Bone marrow (tissue), 2 donors: ENCODE measurements around the gene LAMB3.

Source experiments
- DNase-seq, 2 donors: peaks; one replicate each; lab custom pipeline; 2025; lab: John Stamatoyannopoulos, UW

Gene LAMB3

DNA sequence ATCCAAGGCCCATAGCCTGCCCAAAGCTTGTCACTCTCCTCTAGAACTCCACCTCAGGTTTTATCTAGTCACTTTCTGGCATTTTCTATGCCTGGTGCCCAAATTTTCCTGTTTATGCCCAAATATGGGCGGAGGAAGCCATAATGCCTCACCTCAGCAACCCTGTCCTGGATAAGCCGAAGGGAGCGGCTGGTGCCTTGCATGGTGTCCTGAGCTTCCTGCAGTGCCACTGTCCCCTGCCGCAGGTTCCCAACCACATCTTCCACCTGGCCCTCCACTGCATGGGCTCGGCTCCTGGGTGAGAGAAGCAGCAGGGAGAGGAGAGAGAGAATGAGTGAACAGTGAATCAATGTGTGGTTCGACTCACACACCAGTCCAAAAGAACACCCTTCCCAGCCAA, 34.5 kb downstream of the LAMB3 start:
- no peak for DNase-seq

DNA sequence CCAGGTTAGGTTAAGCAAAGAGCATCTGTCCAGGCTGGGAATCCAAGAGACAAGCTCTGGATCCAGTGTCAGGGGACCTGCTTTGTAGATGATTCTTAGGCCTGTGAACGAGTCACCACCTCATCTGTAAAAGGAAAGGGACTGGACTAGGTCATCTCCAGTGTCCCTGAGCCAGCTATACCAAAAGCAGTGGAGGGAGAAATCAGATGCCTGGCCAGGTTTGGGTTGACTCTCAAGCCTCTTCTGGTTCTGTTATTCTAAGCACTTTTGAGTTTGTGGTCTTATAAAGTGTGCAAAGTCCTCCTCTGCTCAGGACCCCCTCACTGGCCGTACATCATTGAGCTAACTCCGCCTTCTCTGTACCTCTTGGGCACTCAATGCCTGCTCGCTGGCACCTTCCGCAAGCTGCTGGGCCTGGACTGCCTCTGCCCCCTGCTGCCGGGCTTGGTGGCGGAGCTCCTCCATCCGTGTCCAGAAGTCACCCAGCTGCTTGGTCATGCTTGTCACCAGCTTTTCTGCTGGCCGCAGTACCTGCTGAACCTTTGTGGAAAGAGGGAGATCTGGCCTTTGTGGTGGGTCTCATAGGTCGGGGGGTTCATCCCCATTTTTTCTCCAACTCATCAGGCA, 35.1 kb downstream of the LAMB3 start:
- no peak for DNase-seq

DNA sequence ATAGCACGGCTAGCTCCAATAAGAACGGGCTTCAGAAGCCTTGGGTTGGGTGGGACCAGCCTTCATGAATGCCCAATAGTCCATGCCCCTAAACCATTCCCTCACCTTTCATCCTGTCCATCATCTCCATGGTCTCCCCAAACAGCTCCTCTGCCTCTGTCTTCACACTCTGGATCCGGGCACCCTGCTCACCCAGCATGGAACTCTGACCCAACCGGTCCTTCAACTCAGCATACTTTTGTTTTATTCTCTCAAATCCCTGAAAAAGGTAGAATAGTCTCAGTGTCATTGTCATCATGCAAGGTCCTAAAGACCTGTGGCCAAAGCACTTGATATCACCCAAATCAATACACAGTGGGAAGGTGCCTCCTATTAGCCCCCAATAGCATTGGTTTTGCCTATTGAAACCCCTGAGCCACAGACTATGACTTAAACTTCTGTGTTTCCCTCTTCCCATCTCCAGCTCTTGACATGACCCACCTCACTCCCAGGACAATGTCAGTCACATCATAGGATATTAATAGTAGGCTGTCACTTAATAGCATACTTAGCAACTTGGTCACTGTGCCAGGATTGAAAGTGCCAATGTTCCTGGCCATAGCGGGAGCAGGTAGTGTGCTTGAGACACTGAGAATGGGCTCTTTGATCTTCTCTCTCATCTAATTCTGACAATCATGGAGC, 35.7 kb downstream of the LAMB3 start:
- no peak for DNase-seq

DNA sequence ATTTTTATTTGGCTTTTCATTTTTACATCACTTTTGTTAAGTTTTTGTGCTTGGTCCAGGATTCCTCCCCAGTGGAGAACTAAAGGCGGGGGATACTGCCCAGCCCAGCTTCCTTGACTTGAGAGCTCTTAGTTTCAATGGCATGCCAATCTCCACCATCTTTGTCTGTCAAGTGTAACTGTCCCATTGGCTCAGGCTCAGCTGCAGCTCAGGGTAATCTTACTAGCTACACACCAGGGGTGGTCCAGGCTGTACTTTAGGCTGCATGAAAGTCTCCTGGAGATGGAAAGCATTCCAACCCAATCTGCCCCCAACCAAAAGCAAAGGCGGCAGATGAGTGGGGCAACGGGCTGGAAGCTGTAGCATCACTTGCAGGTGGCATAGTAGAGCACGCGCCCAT, 37.3 kb downstream of the LAMB3 start:
- no peak for DNase-seq

DNA sequence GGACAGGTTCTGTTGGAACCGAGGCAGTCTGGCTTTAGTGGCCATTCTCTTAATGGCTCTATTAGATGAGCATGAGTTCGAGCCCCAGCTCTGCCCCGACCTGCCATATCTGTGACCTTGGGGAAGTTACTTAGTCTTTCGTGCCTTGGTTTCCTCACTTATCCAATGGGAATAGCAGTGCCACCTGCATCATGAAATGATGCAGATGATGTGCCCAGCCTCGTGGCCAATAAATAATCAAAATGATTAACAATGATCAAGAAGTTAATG, 38.1 kb downstream of the LAMB3 start:
- DNase-seq = no peak

DNA sequence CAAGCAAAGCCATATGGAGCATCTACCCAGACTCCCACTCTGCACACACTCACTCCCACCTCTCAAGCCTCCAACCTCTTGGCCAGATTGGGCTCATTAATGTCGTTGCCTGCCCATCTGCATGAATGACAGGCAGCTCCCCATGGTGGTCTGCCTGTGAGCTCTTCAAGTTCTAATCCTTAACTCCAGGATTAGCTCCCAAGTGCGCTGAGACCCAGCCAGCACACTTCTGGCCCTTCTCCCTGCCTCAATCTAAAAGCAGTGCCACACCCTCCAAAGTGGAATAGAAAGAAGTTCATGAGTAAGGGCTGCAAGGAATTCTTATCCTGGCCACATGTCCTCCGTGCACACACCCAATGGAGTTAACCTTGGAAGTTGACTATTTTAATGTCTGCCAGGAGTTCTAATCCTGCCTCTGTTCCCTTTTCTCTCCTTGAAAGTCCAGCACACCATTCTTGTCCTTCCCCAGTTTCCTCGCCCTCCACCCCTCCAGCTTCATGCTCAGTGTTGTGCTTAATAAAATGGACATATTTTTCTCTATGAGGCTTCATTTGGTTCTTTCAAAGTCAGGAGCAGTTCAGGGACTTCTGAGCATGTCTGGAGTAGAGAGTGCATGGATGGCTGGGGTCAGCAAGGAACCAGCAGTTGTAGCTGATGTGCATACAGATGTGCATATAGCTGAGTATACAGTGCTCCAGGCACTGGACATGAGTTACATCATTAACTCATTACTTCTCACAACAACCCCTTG, 38.6 kb downstream of the LAMB3 start:
- DNase-seq = no peak

DNA sequence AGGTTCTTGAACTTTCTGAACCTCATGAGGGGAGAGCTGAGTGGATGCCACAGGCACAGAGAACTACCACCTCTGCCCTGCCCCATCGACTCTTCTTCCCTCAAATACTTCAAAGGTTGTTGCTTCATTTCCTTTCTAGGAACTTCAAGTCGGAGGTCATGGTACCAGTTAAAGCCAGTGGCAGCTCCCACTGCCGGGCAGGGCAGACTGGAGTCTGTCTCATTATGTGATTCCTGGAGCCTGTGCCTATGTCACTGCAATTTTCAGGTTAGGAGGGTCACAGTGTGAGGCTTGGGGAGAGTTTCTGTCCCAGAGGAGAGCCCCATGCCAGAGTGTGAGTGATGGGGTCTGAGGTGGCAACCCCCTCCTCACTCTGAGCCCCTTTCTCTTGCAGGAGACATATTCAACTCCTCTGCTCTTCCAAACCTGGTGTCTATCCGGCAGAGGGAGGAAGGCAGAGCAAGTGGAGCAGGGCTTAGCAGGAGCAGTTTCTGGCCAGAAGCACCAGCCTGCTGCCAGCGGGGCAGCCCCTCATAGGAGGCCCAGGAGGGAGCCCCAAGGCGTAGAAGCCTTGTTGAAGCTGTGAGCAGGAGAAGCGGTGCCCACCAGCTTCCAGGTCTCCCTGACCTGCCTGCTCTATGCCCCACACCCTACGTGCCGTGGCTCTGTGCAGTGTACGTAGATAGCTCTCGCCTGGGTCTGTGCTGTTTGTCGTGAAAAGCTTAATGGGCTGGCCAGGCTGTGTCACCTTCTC, 39.4 kb downstream of the LAMB3 start:
- DNase-seq = no peak

DNA sequence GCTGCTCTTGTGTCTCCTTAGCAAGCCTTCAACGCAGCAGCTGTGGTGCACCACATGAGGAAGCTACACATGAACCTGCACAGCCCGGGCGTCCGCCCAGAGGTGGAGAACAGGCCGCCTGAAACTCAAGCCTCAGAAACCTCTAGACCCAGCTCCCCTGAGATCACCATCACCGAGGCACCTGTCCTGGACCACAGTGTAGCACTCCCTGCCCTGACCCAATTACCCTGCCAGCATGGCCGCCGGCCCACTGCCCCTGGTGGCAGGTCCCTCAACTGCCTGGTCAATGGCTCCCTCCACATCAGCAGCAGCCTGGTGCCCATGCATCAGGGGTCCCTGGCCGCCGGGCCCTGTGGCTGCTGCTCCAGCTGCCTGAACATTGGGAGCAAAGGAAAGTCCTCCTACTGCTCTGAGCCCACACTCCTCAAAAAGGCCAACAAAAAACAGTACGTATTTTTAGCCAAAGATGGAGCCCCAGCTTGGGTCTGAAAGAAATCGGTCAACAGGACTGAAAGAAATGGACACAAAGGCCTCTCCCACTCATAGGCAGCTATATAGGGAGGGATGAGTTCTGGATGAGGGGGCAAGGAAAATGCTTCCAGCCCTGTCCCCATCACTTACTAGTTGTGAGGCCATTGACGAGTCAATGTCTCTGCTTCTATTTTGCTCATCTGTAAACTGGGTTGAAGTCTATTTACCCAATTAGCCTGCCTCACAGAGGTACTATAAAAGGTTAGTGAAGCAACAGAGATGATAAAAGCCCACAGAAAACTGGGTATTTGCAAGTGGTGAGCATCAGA, 40.3 kb downstream of the LAMB3 start:
- DNase-seq = no peak

DNA sequence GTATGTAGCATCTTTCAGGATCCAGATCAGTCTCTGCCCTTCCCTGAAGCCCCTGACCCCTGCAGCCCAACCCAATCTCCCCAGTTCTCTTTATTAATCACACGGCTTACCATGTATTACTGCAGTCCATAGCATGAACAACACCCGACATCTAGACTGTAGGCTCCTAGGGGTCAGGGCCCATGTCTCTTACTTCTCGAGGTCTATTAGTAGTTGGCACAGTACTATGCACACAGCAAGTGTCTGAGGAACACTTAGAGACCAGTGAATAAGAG, 41.7 kb downstream of the LAMB3 start:
- no peak for DNase-seq

DNA sequence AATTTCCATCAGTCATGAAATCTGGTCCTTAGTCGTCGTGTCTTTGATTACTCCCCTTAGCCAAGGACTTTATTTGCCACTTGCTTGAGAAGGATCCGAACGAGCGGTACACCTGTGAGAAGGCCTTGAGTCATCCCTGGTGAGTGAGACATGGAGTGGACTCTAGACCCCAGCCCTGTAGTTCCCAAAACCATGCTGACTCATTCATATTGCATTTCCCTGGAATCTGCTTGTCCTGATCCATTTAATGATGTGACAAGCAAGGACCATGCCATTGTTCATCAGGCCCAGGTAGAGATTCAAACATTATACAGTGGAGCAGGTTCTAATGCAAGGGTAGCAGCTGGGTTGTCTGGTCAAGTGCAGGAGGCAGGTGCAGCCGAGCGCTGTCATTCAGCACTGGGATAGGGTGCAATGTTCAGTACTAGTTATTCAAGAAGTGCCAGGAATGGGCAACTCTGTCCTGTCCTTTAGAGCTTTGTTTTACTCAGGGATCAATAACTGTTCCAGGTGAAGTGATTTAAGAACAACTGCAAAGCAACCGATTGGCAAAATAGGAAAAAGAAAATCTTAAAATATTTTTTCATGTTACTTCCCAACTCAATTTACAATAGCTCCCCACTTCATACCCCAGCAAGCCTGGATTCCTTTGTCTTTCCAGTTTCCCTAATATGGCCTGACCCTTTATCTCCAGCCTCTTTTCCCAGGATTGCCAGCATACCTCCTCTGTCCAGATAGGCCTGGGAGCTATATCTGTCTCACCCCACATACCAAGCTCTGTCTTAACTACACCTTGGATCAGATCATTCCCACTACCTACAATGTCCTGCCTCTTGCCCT, 42.2 kb downstream of the LAMB3 start:
- no peak for DNase-seq

DNA sequence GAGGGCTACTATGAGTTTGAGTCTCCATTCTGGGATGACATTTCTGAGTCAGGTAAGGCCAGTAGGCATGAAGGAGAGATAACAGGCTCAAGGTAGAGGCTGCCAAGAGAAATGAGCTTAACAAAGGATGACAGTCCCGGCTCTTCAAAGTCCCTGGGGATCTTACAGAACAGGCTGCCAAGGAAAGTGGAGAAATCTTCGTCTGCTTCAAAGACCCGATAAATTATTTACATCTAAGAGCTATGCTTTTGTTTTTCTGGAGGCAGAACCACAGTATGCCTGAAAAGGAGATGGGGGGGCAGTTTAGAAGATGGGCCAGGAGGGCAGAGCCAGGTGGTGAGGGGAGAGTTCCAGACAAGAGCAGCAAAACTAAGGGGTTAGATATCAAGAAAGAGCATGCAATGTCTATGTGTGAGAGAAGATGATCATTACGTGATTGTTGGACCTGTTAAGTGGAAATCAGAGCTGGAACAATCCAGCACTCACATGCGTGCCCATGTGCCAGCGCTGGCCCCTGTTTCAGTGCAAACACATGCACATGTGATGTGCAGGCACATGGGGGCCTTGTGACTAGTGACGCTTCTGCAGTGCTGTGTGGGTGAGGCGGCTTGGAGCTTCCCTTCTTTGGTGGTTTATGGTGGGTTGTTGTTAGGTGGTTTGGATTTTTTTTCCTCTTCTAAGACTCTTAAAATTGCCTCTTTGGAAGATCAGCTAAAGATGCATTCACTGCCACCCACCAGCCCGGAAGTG, 43.0 kb downstream of the LAMB3 start:
- DNase-seq = no peak

DNA sequence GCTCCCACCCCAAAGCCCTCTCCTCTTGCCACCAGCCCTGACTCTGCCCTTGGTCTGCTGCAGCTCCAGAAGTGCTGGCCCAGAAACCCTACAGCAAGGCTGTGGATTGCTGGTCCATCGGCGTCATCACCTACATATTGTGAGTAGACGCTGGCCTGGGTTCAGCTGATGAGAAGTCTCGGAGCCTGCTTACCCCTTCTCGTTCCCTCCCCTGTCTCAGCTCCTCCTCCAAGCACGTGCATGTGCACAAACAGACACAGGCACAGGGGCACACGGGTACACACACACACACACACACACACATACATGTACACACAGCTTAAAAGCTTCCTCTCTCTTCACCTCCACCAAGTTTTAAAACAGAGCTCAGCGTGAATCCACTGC, 44.4 kb downstream of the LAMB3 start:
- DNase-seq = no peak

DNA sequence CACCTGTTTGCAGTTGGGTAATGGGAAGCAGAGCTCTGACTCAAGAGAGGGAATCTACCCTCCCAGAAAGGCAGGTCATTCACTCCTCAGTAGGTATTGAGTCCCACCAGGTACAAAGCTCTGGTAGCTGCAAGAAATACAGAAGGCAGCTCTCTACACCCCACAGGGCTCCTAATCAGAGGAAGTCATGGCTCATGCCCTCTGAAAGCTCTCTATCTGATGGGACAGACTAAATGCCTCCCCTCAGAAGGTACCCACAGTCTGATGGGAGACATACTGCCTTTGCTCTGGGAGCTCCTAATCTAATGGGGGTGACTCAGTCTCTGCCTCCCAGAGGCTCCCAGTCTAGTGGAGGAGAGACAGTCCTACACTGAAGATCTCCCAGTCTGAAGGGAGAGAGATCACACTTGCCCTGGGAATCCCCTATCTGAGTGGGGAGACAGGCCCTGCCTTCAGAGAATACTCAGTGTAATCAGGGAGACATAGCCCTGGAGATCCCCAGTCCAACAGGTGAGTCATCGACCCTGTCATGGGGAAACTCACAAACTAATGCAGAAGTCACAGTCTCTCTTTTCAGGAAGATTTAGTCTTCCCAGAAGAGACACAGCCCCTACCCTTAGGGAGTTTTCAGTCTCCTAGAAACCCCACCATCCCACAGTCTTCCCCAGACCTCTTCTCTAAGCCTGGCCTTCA, 45.0 kb downstream of the LAMB3 start:
- DNase-seq = peak in 1 of 2 donors; percentile 23

DNA sequence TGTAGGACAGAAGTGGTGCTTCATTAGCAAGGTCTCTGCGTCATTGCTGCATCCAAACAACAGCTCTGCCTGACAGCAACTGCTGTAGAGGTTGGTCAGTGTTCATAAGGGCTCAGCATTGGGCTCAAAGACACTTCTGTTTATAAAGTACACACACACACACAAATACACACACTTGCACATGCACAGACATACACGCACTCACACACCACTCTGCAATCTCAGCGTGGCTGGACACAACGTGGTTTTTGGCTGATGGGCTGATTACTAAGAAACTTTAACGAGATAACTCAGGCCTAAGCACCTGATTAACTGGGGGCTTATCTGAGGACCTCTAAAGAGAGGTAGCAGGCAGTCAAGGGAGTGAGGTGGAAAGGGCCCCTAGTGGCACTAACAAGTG, 48.3 kb downstream of the LAMB3 start:
- no peak for DNase-seq

DNA sequence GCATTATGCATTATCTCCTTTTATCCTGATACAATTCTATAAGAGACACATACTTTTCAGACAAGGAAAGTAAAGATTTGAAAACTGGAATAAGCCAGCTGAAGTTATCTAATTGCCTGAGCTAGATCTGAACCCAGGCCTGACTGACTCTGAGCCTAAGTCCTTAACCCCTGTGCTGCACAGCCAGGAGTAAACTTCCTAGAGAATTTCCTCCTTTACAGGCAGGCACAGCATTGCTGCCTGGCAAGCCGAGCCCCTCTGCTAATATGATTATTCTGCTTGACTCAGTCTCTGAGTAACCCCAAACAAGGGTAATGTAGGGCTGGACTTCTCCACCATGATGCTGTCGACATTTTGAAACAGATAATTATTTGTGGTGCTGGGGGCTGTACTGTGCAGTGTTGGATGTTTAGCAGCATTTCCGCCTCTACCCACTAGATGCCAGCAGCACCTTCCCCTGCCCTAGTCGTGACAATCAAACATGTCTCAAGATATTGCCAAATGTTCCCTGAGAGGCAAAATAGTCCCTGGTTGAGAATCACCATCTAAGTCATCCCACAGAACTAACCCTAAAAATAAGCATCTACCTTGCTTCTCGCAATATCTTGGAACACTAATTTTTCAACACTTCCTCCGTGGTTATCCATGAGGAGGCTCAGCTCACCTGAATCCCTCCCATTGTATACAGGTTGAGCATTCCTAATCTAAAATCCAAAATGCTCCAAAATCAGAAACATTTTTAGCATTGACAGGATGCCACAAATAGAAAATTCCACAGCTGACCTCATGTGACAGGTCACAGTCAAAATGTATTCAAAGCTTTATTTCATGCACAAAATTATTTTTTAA, 50.2 kb downstream of the LAMB3 start:
- DNase-seq = no peak

DNA sequence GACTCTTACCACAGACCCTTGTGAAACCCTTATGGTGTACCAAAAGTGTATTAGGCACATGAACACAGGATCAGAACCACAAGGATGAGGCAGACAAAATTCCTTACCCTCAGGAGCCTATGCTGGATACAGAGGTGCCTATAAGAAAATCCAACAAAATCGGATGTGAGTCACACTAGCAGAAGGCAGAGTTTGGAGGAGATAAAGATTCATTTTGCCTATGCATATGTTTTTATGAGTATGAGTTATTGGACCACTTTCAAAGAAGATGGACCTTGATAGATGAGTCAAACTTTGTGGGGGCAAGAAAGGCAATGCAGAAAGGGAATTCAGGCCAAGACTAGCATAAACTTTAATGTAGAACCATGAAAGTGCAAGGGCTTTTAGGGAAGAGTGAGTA, 51.7 kb downstream of the LAMB3 start:
- DNase-seq = no peak

DNA sequence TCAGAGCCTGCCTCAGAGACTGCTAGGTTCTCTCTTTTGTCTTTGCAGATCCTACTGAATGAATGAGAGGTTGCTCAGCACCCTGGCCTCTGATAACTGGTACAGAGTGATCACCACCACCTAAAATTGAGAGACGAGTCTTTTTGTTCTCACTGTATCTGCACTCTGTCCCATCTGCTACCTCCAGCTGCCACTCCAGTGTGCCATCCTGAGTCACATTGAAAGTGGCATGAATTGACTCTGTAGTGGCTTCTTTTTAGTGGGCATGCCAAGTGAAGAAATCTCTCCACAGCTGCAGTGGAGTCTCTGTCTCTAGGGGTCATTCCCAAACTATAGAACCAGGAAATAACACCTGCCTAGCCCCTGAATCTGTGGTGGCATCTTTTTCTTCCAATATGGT, 54.0 kb downstream of the LAMB3 start:
- DNase-seq = no peak

DNA sequence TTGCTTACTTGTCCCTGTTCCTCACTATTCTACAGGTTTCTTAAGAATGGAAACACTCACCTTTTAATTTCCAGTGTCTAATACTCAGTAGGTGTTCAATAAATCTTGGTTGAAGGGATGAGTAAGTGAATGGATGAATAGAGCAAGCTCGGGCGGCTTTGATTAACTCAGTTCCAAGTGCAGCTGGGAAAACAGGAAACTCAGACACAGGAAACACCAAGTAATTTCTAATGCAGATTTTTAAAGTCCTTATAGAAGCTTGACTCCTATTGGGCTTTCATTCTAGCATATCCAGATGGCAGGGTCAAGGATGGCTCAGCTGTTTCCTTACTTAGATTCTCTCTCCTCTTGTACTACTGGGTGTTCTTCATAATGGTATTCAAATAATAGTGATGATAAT, 54.7 kb downstream of the LAMB3 start:
- no peak for DNase-seq

DNA sequence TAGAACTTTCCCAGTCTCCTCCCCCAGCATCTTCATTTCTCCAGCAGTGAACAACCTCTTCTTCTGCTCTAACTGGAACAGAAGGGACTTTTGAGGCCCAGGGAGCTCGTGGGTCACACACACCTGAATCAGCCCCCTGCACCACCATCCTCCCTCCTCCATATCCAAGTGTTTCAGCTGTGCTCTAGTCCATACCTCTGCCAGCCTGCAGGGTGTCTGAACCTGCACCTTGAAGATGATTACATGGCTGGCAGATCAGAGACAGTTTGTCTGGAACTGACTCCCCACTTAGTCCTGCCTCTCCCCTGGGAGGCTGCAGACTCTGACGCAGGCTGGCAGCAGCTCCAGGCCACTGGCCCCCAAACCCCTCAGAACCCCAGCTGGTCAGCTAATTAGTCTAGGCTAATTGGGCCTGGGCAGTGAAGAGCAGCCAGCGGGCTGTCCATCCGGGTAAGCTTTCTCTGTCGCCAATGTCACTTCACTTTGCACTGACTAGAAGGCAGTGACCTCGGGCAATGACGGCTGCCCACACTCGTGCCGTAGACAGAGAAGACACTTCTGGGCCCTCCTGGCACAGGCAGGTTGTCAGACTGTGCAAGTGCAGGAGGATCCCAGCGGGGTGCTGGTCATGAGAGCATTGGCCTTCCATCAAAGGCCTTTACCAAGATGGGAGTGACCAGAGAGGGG, 56.5 kb downstream of the LAMB3 start:
- DNase-seq = no peak
